Measurements from ENCODE around the gene CHD2.

DNA sequence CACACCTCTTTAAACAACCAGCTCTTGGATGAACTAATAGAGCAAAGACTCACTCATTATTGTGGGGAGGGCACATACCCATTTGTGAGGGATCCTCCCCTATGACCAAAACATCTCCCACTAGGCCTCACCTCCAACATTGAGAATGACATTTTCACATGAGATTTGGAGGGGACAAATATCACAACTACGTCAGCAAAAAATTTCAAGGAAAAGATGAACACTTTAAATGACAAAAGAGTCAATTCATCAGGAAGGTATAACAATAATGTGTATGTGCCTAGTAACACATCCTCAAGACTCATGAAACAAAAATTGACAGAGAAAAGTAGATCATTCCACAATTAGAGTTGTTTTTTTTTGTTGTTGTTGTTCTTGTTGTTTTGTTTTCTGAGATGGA is 38.4 kb upstream of the CHD2 start:
- TF ChIP-seq, protein P1, sequence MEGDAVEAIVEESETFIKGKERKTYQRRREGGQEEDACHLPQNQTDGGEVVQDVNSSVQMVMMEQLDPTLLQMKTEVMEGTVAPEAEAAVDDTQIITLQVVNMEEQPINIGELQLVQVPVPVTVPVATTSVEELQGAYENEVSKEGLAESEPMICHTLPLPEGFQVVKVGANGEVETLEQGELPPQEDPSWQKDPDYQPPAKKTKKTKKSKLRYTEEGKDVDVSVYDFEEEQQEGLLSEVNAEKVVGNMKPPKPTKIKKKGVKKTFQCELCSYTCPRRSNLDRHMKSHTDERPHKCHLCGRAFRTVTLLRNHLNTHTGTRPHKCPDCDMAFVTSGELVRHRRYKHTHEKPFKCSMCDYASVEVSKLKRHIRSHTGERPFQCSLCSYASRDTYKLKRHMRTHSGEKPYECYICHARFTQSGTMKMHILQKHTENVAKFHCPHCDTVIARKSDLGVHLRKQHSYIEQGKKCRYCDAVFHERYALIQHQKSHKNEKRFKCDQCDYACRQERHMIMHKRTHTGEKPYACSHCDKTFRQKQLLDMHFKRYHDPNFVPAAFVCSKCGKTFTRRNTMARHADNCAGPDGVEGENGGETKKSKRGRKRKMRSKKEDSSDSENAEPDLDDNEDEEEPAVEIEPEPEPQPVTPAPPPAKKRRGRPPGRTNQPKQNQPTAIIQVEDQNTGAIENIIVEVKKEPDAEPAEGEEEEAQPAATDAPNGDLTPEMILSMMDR (IDR thresholded peaks at IDR 0.05): no peak
- no peak for TF ChIP-seq POLR2A (IDR thresholded peaks at IDR 0.05)
- TF ChIP-seq POLR2AphosphoS5 (IDR thresholded peaks at IDR 0.05): no peak
- no peak for TF ChIP-seq EP300 (IDR thresholded peaks at IDR 0.05)

All from upper lobe of left lung (tissue), 4 donors.